Measurements from ENCODE around the gene PROSER3.
"Not testable (repeated sequence)": the region's sequence is repeated elsewhere in the genome, so short reads cannot be mapped to it uniquely, and the experiment has no call there.

PROSER3 gene

DNA sequence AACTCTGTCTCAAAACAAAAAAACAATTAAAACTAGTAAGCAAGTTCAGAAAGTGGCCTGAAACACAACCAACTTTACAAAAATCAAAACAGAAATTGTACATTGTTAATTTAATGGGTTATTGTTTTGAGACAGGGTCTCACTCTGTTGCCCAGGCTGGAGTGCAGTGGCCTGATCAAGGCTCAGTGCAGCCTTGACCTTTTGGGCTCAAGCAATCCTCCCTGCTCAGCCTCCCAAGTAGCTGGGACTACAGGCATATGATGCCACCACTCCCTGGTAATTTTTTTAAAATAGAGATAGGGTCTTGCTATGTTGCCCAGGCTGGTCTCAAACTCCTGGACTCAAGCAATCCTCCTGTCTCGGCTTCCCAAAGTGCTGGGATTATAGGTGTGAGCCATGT lies 37.6 kb downstream of the PROSER3 start:
- DNase-seq = not testable (repeated sequence)

GRCh38 chr19:35796645-35797542 lies 38.9 kb downstream of the PROSER3 start:
- no peak for DNase-seq

DNA sequence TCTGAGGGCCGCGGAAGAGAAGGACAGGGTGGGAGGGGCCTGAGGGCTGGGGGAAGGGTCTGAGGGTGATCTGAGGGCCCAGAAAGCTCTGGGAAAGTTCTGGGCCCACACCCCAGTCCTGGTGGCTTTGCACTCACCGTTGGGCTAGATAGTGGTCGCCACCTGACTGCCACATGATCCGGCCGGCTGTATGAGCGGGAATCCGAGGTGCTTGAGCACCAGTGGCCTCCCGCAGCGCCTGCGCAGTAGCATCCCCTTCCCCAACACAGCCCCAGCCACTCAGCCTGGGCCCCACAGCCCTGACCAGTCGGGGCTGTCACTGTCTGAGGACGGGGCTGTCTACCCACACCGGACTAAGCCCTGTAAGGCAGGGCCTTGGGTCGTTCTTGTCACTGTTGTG lies 39.7 kb downstream of the PROSER3 start:
- no peak for DNase-seq

GRCh38 chr19:35801828-35802227 lies 43.9 kb downstream of the PROSER3 start:
- no peak for DNase-seq

DNA sequence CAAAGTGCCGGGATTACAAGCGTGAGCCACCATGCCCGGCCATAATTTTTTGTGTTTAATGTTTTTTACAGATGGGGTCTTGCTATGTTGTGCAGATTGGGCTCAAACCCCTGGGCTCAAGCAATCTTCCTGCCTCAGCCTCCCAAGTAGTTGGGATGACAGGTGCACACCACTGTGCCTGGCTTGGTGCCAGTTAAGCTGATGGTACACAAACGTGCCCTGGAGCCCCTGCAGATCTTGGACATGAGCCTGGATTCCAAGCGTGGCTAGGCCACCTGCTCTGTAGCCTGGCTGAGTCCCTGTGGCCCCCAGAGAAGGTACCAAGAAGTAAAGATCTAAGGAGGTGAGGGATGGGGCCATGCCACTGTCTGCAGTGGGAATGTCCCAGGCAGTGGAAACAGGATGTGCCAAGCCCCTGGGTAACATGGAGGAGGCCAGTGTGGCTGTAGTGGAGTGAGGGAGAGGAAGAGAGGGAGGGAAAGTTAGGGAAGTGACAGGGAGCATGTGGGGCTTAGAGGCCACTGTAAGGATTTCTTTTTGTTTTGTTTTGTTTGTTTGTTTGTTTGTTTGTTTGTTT lies 47.6 kb downstream of the PROSER3 start:
- DNase-seq = no peak

DNA sequence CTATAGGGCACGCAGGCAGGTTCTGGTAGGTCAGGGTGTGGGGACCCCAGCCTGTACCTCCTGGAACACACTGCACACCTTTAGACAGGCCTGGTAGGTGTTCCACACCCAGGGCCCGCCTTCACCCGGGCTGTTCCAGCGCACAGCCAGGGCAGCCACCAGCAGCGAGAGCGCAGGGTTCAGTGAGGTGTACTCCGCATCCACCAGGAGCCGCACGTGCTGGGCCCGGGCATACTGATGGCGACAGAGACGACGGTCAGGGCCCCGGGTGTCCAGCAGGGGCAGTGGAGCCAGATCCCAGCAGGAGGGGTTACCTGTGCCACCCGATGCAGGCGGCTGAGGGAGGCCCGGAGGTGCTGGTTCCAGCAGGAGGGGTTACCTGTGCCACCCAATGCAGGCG lies 48.6 kb downstream of the PROSER3 start:
- no peak for DNase-seq

GRCh38 chr19:35807633-35808032 lies 49.7 kb downstream of the PROSER3 start:
- DNase-seq = no peak

DNA sequence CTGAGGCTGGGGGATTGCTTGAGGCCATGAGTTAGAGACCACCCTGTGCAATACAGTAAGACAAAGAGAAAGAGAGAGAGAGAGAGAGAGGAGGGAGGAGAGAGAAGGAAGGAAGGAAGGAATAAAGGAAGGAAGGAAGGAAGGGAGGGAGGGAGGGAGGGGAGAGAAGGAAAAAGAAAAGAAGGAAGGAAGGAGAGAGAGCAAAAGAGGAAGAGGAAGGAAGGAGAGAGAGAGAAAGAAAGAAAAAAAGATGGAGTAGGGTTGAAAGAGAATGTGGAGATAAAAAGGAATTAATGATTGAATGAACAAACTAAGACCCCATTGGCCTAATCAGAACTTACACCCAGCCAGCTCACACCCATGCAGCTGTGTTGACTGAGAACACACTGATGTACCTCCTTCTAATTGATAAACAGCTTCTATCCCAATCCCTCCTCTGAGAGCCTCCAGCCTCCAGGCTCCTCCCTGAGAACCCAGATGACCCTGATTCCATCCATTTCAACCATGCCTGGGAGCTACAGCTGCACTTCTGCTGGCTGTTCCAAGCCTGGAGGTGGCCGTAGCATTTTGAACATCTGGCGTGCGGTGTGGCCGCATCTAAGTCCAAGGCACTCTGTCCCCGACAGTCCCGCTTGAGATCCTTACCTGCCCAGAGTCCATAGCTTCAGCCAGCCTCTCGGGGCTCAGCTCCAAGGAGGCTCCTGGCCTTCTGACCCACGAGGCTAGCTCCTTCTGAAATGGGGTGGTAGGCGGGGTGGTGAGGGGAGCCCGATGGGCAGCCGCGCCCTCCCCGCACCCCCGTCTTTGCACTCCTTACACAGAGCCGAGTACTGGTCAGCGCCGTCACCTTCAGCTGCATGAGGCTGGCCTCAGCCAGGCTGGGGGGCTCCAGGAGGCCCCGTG lies 53.6 kb downstream of the PROSER3 start:
- DNase-seq = no peak

DNA sequence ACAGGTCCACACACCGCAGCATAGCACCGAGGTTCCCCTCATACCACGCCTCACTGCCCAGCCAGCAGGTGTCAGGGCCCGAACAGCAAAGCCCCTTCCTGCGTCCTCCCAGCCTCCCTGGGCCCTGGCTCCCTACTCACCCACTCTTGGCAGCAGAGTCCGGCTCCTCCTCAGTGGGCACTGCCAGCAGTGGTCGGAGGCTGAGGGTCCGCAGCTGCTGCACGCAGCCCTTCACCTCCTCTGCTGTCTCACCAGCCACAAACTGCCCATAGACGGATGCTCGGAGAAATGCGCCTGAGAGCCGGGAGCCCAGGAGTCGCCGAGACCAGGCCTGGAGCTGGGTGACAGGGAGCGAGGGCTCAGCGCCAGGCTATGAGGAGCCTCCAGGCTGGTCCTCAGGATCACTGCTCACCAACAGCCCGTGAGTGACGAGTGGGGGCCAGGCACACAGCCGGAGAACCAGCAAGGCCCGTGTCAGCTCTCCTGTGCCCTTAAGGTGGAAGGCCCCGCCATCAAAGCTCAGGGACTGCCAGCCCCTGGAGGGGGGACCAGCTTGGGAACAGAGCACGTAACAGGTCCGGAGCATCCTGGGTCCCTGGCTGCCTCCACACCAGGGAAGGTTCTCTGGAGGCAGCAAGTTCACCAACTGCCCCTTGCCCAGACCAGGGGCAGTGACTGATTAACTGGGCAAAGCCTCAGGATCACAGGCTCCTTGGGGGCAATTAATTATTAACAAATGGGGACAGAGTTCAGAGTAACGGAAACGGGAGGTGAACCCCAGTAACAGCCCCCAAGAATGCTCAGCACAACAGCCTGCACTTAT lies 54.5 kb downstream of the PROSER3 start, which contains the start of gene PRODH2:
TSS of gene PRODH2 (minus strand) at position 626 of the 823 bp plus-strand sequence. CDS start at position 586, 40 bp downstream.
- no peak for DNase-seq

DNA sequence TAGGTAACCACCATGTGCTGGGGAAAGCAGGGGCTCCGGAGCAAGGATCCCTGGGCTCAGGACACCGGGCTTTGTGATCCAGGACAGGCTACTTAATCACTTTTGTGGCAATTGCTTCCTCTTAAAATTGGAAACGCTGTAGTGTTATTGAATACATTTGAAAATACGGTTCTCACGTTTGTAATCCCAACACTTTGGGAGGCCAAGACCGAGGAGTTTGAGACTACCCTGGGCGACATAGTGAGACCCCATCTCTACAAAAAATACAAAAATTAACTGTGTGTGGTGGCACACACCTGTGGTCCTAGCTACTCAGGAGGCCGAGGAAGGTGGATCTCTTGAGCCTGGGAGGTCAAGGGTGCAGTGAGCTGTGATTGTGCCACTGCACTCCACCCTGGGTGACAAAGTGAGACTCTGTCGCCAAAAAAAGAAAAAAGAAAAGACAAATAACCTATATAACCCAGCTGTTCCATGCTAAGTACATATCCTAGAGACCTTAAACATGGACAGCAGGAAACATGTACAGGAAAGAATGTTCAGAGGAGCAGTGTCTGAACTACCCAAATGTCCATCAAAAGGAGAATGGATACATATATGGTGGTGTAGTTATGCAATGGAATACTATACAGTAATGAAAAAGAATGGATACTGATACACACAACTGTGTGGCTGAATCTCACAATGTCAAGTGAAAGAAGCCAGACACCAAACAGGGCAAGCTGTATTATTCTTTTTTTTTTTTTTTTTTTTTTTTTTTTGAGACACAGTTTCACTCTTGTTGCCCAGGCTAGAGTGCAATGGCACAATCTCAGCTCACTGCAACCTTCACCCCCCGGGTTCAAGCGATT lies 55.3 kb downstream of the PROSER3 start:
- DNase-seq = no peak

- no peak for DNase-seq
These were observed 58.3 kb downstream of the PROSER3 start for GRCh38 chr19:35816262-35816661.

- DNase-seq = no peak
These were observed 58.9 kb downstream of the PROSER3 start for GRCh38 chr19:35816846-35817245.

DNA sequence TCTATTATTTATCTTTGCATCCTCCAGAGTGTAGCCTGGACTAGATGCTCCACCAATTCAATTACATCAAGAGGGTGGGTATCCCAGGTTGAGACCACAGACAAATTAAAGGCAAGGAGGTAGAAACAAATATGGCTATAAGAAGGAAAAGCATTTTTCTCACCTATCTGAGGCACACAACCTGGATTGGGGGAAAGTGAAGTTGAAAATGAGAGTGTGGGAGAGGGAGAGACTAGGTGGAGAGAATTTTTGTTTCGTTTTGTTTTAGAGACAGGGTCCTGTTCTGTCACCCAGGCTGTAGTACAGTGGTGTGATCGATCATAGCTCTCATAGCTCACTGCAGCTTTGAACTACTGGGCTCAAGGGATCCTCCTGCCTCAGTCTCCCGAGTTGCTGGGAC lies 60.5 kb downstream of the PROSER3 start:
- no peak for DNase-seq

Measured in CD4-positive, alpha-beta T cell treated with Interleukin-15 for 1 hour (primary cell).